HG03565 (cell line): ENCODE data around the gene ARHGAP45.

ENCODE experiments used
- ATAC-seq: cut with Tn5 transposase; IDR thresholded peaks from one replicate; pipeline ENCODE4 v1.9.1; 2021; ENCODE audit warnings: mild to moderate bottlenecking, moderate library complexity; ENCODE audit not compliant: unreplicated experiment

ARHGAP45 gene

DNA sequence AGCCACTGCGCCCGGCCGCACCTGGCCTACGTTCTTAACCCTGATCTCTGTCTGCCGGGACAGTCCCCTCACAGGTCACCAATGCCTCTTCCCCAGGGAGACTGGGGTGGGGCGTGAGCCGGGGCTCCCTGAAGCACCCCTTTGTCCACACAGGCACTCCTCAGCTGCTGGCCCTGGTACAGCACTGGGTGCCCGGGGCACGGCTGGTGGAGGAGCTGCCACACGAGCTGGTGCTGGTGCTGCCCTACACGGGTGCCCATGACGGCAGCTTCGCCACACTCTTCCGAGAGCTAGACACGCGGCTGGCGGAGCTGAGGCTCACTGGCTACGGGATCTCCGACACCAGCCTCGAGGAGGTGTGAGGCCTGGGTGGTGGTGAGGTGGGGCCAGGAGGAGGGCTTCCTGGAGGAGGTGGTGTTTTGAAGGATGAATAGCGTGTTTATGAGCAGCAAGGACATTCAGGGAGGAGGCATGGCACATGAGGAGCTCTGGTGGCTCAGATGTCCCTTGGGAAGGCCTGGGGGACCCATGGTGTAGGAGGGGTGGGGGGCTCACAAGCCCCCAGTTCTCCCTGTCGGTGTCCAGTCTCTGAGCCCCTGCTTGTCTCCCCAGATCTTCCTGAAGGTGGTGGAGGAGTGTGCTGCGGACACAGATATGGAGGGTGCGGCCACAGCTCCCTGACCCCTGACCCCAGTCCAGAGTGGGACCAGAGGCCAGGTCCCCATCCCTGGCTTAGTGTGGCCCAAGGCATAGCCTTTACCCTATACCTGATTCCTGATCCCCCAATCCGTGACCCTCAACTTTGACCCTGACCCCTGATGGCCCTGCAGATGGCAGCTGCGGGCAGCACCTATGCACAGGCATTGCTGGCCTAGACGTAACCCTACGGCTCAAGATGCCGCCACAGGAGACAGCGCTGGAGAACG, 13.5 kb upstream of the ARHGAP45 start:
- ATAC-seq: no peak

DNA sequence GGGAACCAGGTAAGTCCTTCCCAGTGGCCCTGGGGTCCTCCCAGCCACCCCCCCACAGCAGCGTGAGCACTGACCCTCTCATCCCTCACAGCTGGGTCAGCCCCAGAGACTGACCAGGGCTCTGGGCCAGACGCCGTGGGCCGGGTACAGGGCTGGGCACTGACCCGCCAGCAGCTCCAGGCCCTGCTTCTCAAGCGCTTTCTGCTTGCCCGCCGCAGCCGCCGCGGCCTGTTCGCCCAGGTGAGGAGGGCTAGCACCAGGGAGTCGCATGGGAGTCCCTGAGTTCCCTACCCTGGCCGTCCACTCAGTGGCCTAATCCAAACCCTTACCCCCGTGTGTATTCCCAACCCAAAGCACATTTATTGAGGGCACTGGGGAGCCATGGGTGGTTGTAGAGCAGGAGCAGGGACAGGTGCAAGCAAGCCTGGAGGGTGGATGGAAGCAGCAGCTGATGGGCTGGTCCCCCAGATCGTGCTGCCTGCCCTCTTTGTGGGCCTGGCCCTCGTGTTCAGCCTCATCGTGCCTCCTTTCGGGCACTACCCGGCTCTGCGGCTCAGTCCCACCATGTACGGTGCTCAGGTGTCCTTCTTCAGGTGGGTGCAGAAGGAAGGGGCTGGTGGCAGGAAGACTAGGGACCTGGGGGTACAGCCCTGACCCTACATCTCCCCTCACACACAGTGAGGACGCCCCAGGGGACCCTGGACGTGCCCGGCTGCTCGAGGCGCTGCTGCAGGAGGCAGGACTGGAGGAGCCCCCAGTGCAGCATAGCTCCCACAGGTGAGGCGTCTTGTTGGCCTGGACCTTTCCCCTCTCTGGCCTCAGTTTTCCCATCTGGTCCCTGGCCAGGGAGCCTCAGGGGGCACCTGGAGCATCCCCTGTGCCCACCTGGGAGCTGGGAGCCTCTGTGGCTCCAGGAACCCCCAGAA, 12.6 kb upstream of the ARHGAP45 start:
- ATAC-seq: no peak

DNA sequence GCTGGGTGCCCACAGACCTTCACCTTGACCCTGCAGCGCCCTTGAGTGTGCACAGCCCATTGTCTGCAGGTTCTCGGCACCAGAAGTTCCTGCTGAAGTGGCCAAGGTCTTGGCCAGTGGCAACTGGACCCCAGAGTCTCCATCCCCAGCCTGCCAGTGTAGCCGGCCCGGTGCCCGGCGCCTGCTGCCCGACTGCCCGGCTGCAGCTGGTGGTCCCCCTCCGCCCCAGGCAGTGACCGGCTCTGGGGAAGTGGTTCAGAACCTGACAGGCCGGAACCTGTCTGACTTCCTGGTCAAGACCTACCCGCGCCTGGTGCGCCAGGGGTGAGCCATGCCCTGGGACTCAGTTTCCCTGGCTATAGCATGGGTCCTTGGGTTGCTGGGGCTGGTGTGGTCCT, 11.9 kb upstream of the ARHGAP45 start:
- no peak for ATAC-seq

DNA sequence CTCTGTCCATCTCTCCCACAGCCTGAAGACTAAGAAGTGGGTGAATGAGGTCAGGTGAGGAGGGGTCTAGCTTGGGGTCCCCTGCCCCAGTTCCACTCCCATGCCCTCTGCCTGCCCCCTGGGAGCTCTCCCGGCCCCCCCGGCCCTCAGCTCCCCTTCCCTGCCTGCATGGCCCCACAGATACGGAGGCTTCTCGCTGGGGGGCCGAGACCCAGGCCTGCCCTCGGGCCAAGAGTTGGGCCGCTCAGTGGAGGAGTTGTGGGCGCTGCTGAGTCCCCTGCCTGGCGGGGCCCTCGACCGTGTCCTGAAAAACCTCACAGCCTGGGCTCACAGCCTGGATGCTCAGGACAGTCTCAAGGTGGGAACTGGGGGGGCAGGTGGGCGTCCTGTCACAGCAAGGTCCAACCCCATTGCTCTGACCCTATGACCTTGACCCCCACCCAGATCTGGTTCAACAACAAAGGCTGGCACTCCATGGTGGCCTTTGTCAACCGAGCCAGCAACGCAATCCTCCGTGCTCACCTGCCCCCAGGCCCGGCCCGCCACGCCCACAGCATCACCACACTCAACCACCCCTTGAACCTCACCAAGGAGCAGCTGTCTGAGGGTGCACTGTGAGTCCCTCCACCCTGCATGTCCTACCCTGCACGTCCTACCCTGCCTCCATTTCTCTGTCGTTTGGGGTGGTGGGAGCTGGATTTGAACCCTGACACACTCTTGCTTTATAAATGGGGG, 10.9 kb upstream of the ARHGAP45 start:
- ATAC-seq: no peak

DNA sequence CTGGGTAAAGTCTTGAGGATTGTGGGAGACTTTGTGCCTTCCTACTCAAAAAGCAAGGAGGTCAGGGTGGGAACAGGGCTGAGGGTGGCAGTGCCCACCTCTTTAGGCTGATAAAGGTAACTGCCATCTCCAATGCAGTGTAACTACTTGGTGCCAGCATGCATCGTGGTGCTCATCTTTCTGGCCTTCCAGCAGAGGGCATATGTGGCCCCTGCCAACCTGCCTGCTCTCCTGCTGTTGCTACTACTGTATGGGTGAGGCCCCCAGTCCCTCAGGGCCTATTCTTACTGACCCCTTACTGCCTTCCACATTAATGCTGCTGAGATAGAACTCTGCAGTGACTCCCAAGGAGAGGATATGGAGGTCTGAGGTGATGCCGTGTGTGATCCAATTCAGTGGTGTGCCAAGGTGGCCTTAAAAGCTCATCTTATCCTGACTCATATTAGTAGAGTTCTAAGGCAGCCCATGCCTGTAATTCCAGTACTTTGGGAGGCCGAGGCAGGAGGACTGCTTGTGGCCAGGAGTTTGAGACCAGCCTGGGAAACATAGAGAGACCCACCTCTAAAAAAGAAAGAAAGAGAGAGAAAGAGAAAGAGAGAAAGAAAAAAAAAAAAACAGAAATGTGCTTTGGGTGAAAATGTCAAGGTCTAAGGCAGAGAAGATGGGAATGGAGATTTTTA, 9.7 kb upstream of the ARHGAP45 start:
- ATAC-seq: no peak

DNA sequence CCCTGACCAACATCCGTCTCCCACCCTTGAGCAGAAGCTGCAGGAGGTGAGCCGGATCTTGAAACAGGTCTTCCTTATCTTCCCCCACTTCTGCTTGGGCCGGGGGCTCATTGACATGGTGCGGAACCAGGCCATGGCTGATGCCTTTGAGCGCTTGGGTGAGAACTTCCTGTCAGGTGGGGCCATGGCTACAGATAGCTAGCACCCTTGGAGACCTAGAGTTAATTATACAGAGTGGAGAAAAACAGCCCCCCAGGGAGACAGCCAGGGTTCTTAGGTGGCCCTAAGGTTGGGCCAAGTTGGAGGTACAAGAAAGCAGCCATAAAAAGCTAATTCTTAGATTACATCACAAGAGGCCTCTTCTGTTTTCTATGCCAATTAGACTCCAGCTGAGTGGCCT, 8.9 kb upstream of the ARHGAP45 start:
- no peak for ATAC-seq

DNA sequence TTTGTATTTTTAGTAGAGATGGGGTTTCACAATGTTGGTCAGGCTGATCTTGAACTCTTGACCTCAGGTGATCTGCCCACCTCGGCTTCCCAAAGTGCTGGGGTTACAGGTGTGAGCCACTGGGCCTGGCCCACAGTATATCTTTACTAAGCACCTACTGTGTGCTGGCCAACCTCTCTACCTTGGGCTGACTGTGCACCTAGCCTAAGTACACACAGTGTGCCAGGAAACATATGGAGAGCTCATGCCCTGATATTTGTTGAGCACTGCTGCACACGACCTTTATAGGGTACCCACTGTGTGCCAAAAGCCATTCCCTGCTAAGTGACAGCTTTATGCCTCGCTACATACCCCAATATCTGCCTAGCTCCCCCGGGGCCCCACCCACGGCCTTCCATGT, 6.3 kb upstream of the ARHGAP45 start:
- ATAC-seq: no peak

DNA sequence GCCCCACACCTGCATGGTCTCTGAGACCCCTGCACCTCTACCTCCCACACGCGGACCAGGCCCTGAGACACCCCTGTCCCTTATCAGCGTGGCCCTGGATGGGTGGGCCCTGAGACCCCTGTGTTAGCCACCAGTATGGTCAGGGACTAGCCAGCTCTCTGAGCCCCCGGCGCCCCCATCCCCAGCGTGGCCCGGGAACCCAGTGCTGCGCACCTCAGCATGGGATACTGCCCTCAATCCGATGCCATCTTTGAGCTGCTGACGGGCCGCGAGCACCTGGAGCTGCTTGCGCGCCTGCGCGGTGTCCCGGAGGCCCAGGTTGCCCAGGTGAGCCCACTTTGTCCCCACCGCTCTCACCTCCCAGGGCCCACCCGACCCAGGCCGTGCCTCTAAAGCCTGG, 5.0 kb upstream of the ARHGAP45 start:
- ATAC-seq: no peak

DNA sequence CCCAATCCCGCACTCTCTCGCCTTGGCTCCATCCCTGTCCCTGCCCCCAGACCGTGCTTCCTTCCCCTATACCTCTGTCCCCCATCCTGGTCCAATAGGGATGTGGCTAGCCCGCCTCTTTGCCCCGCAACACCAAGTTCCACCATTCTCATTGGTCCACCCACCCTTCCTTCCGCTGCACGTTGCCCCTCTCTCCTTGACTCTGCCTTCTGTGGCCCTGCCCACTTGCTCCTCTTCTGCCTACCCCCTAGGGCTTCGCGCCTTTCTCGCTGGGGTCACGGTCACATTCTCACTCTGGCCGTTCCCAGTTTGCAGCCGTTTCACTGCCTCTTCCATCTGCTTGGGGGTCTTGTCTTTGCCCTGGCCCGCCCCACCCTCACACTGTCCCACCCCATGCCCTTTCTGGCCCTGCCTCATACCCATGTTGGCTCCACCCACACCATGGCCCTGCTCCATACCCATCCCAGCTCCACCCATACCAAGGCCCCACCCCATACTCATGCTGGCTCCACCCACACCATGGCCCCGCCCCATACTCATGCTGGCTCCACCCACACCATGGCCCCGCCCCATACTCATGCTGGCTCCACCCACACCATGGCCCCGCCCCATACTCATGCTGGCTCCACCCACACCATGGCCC, 4.5 kb upstream of the ARHGAP45 start:
- ATAC-seq: no peak

DNA sequence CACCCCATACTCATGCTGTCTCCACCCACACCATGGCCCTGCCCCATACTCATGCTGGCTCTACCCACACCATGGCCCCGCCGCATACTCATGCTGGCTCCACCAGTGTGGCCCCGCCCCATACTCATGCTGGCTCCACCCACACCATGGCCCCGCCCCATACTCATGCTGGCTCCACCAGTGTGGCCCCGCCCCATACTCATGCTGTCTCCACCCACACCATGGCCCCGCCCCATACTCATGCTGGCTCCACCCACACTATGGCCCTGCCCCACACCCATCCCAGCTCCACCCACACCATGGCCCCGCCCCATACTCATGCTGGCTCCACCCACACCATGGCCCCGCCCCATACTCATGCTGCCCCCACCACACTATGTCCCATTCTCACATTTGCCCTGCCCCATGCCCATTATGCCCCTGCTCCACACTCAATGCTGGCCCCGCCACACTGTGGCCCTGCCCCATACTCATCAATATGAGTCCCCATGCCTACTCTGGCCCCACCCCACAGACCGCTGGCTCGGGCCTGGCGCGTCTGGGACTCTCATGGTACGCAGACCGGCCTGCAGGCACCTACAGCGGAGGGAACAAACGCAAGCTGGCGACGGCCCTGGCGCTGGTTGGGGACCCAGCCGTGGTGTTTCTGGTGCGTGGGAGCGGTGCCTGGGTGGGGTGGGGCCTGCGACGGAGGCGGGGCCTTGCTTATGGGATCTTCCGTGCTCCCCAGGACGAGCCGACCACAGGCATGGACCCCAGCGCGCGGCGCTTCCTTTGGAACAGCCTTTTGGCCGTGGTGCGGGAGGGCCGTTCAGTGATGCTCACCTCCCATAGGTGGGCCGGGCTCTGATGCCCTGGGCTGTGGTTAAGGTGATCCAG, 3.7 kb upstream of the ARHGAP45 start:
- no peak for ATAC-seq

DNA sequence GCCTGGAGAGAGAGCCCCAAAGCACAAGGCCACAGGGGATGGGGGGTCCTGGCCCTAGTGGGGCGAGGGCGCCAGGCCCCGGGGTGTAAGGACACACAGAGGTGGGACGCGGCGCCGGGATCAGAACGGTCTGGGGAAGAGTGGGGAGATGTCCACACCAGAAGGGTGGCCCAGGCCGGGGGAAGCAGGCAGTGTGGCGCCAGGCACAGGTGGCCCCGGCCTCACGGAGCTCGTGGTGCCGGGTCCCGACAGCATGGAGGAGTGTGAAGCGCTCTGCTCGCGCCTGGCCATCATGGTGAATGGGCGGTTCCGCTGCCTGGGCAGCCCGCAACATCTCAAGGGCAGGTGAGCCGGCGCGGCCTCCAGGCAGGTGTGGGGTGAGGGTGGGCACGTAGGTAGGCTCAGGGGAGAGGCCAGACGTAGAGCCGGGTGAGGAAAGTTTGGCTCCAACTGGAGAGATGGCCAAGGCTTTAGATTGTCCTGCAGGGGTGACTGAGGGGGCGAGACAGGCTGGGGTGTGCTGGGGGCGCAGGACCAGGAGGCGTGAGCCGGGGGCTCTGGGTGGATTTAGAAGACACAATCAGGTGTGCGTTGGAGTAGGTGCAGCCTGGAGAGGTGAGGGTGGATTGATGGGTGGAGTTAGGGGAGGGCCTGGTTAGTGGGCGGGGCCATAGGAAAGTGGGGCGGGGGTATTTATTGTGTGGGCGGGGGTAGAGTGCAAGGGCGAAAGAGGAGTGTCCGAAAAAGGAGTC, 2.9 kb upstream of the ARHGAP45 start:
- no peak for ATAC-seq

DNA sequence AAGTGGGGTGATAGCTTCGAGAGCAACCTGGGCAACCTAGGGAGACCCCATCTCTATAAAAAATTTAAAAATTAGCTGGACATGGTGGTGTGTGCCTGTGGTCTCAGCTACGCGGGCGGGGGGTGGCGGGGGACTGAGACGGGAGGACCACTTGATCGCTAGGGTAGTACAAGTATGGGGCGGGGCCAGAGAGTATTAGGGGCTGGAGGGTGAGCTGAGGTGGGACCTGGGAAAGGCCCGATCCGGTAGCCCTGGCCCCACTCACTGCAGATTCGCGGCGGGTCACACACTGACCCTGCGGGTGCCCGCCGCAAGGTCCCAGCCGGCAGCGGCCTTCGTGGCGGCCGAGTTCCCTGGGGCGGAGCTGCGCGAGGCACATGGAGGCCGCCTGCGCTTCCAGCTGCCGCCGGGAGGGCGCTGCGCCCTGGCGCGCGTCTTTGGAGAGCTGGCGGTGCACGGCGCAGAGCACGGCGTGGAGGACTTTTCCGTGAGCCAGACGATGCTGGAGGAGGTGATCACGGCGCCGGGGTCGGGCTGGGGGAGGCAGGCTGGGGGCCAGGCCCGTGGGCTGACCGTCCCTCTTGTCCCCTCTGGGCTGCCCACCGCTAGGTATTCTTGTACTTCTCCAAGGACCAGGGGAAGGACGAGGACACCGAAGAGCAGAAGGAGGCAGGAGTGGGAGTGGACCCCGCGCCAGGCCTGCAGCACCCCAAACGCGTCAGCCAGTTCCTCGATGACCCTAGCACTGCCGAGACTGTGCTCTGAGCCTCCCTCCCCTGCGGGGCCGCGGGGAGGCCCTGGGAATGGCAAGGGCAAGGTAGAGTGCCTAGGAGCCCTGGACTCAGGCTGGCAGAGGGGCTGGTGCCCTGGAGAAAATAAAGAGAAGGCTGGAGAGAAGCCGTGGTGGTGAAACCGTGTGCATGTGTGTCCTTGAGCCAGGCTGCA, 2.0 kb upstream of the ARHGAP45 start:
- no peak for ATAC-seq

DNA sequence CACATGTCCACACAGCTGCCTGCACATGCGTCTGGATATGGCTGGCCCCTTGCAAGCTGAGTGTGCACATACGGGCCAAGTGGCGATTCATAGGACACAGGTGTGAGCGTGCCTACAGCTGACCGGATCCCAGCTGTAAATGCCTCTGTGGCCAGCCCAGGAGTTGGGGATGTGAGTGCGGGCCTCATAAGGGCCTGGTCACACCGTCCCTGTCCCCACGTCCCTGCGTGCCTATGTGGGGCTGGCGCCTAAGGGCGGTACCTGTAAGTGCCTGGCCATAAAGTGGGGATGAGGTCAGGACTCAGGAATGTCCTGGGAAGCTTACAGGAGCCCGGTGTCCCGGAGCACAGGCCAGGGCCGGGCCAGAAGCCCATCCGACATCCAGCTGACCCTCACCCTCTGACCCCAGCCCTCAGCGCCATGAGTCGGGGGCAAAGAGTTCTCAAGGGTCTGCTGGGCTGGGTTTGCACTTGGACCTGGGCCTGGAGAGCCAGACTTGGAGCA, 1.3 kb upstream of the ARHGAP45 start:
- no peak for ATAC-seq

DNA sequence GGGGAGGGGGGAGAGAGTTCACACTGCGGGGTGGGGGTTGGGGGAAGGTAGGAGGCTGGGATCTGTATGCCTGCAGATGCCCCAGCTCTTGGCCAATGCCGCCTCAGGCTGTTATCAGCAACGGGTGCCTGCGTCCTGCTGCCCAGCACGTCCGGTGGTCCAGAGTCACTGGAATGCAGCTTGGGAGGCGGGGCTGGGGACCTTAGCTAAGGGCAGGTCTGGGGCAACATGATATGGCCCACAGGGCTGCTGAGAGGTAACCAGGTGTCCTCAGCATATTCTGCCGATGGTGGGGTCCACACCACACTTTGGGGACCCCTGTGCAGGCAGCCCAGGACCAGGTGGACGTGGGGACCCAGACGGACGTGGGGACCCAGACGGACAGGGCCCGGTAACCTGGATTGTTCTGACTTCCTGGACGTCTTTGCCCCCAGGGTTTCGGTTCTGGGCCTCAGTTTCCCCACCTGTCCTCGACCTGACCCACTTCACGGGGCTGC, 668 bp upstream of the ARHGAP45 start:
- ATAC-seq: no peak

DNA sequence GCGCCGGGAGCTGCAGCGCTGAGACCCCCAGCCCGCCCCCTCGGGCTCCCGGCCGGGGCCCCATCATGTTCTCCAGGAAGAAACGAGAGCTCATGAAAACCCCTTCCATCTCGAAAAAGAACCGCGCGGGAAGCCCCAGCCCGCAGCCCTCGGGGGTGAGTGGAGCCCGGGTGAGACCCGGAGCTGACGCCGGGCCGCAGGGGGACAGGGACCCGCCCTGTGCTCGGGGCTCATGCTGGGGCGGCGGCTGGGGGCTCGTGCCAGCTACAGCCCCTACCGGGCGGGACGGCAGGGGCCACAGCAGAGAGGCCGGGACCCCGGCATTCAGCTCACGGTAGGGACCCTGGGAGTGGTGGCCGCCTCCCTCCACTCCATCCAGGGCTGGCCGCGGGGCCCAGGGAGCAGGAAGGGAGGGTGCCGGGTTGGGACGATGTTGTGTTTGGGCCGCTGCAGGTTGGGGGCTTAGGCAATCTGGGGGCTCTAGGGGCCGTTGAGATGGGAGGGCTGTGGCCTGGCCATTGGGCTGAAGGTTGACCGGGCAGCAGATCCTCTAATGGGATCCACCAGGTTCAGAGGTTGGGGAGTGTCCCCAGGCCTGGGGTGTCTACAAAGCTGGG, 482 bp downstream of the ARHGAP45 start:
- ATAC-seq: no peak
